HepG2 (cell line): ENCODE measurements around the gene MACROH2A1. TPM values are rescaled to one million over a fixed set of nuclear protein-coding genes. Genes with fewer than 3 reads are reported as not detected.

ENCODE experiments used
- CBFB ChIP-seq: sonication (generic); formaldehyde crosslinking; IDR thresholded peaks from 2 replicates; pipeline ENCODE4 v1.4.0; 2020; ENCODE audit warnings: missing genetic modification reagents
- FOXO1 ChIP-seq: sonication (generic); formaldehyde crosslinking; IDR thresholded peaks from 2 replicates; pipeline ENCODE4 v1.4.0; 2020; ENCODE audit warnings: missing genetic modification reagents
- HDAC1 ChIP-seq: sonication (generic); formaldehyde crosslinking; IDR thresholded peaks from 2 replicates; pipeline ENCODE4 v1.5.1; 2020; ENCODE audit warnings: mild to moderate bottlenecking, missing genetic modification reagents
- HDAC6 ChIP-seq: fragments of 200-600 bp; sonication (generic); IDR thresholded peaks from 2 replicates; pipeline ENCODE4 v1.7.0; 2017; ENCODE audit warnings: mild to moderate bottlenecking, antibody characterized with exemption, low read length, low read depth
- KAT7 ChIP-seq: IDR thresholded peaks from 2 replicates; pipeline ENCODE4 v1.6.1; 2018; ENCODE audit warnings: borderline replicate concordance, missing compliant biosample characterization
- KLF15 ChIP-seq: sonication (generic); formaldehyde crosslinking; IDR thresholded peaks from 2 replicates; pipeline ENCODE4 v1.8.1; 2023; ENCODE audit warnings: borderline replicate concordance, mild to moderate bottlenecking, inconsistent platforms, missing genetic modification reagents, mixed read lengths
- MNT ChIP-seq: fragments of 450-650 bp; IDR thresholded peaks from 2 replicates; pipeline ENCODE4 v1.6.1; 2016
- NAIF1 ChIP-seq: sonication (generic); formaldehyde crosslinking; IDR thresholded peaks from 2 replicates; pipeline ENCODE4 v1.5.0; 2020; ENCODE audit warnings: mild to moderate bottlenecking, missing genetic modification reagents, borderline replicate concordance
- PITX1 ChIP-seq: sonication (generic); formaldehyde crosslinking; IDR thresholded peaks from 2 replicates; pipeline ENCODE4 v1.5.1; 2020; ENCODE audit warnings: mild to moderate bottlenecking, missing genetic modification reagents
- POLR2AphosphoS5 ChIP-seq: IDR thresholded peaks from 2 replicates; pipeline ENCODE4 v1.6.1; 2012; ENCODE audit warnings: low read depth, low read length
- SYNCRIP ChIP-seq: fragments of 200-400 bp; formaldehyde crosslinking; IDR thresholded peaks from 2 replicates; pipeline ENCODE4 v1.6.1; 2018; ENCODE audit warnings: mild to moderate bottlenecking, low read depth, low read length; ENCODE audit not compliant: insufficient read depth
- TBP ChIP-seq: sonication (generic); formaldehyde crosslinking; IDR thresholded peaks from 2 replicates; pipeline ENCODE4 v1.5.0; 2020; ENCODE audit warnings: missing genetic modification reagents
- ZBED4 ChIP-seq: sonication (generic); formaldehyde crosslinking; IDR thresholded peaks from 2 replicates; pipeline ENCODE4 v1.4.0; 2020; ENCODE audit warnings: missing genetic modification reagents, borderline replicate concordance
- ZBTB26 ChIP-seq: IDR thresholded peaks from 2 replicates; pipeline ENCODE4 v1.6.1; 2016; ENCODE audit warnings: missing compliant biosample characterization, missing genetic modification reagents, borderline replicate concordance
- ZNF124 ChIP-seq: sonication (generic); formaldehyde crosslinking; IDR thresholded peaks from 2 replicates; pipeline ENCODE4 v1.4.0; 2020; ENCODE audit warnings: missing genetic modification reagents
- ZNF709 ChIP-seq: sonication (generic); formaldehyde crosslinking; IDR thresholded peaks from 2 replicates; pipeline ENCODE4 v1.5.0; 2020; ENCODE audit warnings: mild to moderate bottlenecking, missing genetic modification reagents
- ZSCAN25 ChIP-seq: sonication (generic); formaldehyde crosslinking; IDR thresholded peaks from 2 replicates; pipeline ENCODE4 v1.8.0; 2022; ENCODE audit warnings: mild to moderate bottlenecking, missing genetic modification reagents
- polyA plus RNA-seq, 8 experiments: library from polyadenylated mRNA; depleted of rRNA in 3 of 8; stranded (reverse) in 7 of 8; unstranded in 1 of 8; fragments of >200 nt; fragmentation: Illumina TruSeq in 4 of 8; extraction: Trizol in 4 of 8; gene quantifications; 2 replicates each; pipeline versions ENCODE4 v1.2.1 to v1.2.3, GENCODE V29; 2011 to 2016; ENCODE audit warnings: low read depth in 4 of 8, missing spikeins in 1 of 8, mixed read lengths in 1 of 8; ENCODE audit not compliant: insufficient read depth in 1 of 8
- total RNA-seq, 5 experiments: library from RNA; depleted of rRNA; stranded (reverse); fragments of >200 nt; fragmentation: Illumina TruSeq; extraction: Trizol; gene quantifications; 2 replicates each; pipeline ENCODE4 v1.2.3, GENCODE V29; 2016; ENCODE audit warnings: low read depth in 1 of 5
- TF ChIP-seq, protein P1 (sequence below): sonication (generic); formaldehyde crosslinking; IDR thresholded peaks from 2 replicates; pipeline ENCODE4 v1.5.0; 2020; ENCODE audit warnings: missing genetic modification reagents
- TF ChIP-seq, protein P2 (sequence below): sonication (generic); formaldehyde crosslinking; conservative IDR thresholded peaks from 2 replicates; pipeline ENCODE4 v1.8.0; 2022; ENCODE audit warnings: missing genetic modification reagents

Gene MACROH2A1
- total and polyA plus RNA-seq, 2 of the 13 experiments (the other 11 are each of a cell fraction or from before 2014, with no cell fraction given): 69.1 to 158 TPM

- TF ChIP-seq SYNCRIP (no peak), POLR2AphosphoS5 (no peak), PITX1 (CRISPR knock-in tag) (no peak), KLF15 (CRISPR knock-in tag) (no peak), ZNF709 (no peak), ZSCAN25 (CRISPR knock-in tag) (no peak), CBFB (CRISPR knock-in tag) (no peak; the same call in 1 of the 2 replicates), HDAC6 (no peak), ZNF124 (CRISPR knock-in tag) (no peak), FOXO1 (no peak), ZBED4 (no peak), KAT7 (CRISPR knock-in tag) (no peak), HDAC1 (CRISPR knock-in tag) (no peak), MNT (no peak), ZBTB26 (CRISPR knock-in tag) (no peak), NAIF1 (no peak), TBP (no peak)
- TF ChIP-seq, protein P1, sequence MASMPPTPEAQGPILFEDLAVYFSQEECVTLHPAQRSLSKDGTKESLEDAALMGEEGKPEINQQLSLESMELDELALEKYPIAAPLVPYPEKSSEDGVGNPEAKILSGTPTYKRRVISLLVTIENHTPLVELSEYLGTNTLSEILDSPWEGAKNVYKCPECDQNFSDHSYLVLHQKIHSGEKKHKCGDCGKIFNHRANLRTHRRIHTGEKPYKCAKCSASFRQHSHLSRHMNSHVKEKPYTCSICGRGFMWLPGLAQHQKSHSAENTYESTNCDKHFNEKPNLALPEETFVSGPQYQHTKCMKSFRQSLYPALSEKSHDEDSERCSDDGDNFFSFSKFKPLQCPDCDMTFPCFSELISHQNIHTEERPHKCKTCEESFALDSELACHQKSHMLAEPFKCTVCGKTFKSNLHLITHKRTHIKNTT (CRISPR knock-in tag): no peak
- TF ChIP-seq, protein P2, sequence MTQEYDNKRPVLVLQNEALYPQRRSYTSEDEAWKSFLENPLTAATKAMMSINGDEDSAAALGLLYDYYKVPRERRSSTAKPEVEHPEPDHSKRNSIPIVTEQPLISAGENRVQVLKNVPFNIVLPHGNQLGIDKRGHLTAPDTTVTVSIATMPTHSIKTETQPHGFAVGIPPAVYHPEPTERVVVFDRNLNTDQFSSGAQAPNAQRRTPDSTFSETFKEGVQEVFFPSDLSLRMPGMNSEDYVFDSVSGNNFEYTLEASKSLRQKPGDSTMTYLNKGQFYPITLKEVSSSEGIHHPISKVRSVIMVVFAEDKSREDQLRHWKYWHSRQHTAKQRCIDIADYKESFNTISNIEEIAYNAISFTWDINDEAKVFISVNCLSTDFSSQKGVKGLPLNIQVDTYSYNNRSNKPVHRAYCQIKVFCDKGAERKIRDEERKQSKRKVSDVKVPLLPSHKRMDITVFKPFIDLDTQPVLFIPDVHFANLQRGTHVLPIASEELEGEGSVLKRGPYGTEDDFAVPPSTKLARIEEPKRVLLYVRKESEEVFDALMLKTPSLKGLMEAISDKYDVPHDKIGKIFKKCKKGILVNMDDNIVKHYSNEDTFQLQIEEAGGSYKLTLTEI (CRISPR knock-in tag): no peak
Observed at GRCh38 chr5:135324897-135325650, 74.0 kb downstream of the MACROH2A1 start (continued).
